Neuronal stem cell (in vitro differentiated cells): ENCODE measurements around the gene CTNNA1.

Experiments used
- DNase-seq: peaks from one replicate; pipeline ENCODE4 v3.0.0-alpha.2; 2013; ENCODE audit warnings: low spot score
- H2AFZ ChIP-seq: one replicate; pipeline ENCODE4 v1.6.1; 2013; ENCODE audit warnings: mild to moderate bottlenecking, low read length, inconsistent platforms
- H2AK5ac ChIP-seq: 2 replicates; pipeline ENCODE4 v1.6.1; 2013; ENCODE audit warnings: low read depth, mild to moderate bottlenecking, inconsistent platforms, low read length, moderate library complexity, mixed read lengths
- H2BK120ac ChIP-seq: 2 replicates; pipeline ENCODE4 v1.6.1; 2013; ENCODE audit warnings: low read depth, mild to moderate bottlenecking, inconsistent platforms, low read length, moderate library complexity, mixed read lengths
- H2BK12ac ChIP-seq: one replicate; pipeline ENCODE4 v1.6.1; 2013; ENCODE audit warnings: low read length, inconsistent platforms
- H2BK15ac ChIP-seq: 2 replicates; pipeline ENCODE4 v1.6.1; 2013; ENCODE audit warnings: mild to moderate bottlenecking, low read length, inconsistent platforms, mixed read lengths
- H2BK5ac ChIP-seq: one replicate; pipeline ENCODE4 v1.6.1; 2013; ENCODE audit warnings: inconsistent platforms, mild to moderate bottlenecking, low read length, moderate library complexity
- H3K14ac ChIP-seq: one replicate; pipeline ENCODE4 v1.6.1; 2013; ENCODE audit warnings: low read length, inconsistent platforms
- H3K18ac ChIP-seq: 2 replicates; pipeline ENCODE4 v1.6.1; 2013; ENCODE audit warnings: low read length, inconsistent platforms
- H3K23ac ChIP-seq: 2 replicates; pipeline ENCODE4 v1.6.1; 2013; ENCODE audit warnings: low read depth, mild to moderate bottlenecking, mixed read lengths, low read length, inconsistent platforms; ENCODE audit not compliant: poor library complexity
- H3K27ac ChIP-seq: replicated peaks from 3 replicates; pipeline ENCODE4 v1.5.1; 2013; ENCODE audit warnings: low read length, inconsistent platforms
- H3K27me3 ChIP-seq, 3 experiments: 2 replicates each; pipeline ENCODE4 v1.6.1; 2013; ENCODE audit warnings: low read length in 3 of 3, mild to moderate bottlenecking in 2 of 3, inconsistent platforms in 1 of 3, low read depth in 1 of 3, mixed read lengths in 1 of 3, moderate library complexity in 1 of 3; ENCODE audit not compliant: control insufficient read depth in 3 of 3, insufficient read depth in 3 of 3
- H3K36me3 ChIP-seq, 2 donors: replicated peaks in 1 of 2; 2 replicates each; pipeline ENCODE4 v1.6.1; 2013; ENCODE audit warnings: low read length in 2 of 2; ENCODE audit not compliant: control insufficient read depth in 2 of 2, insufficient read depth in 2 of 2
- H3K4ac ChIP-seq: 2 replicates; pipeline ENCODE4 v1.6.1; 2013; ENCODE audit warnings: inconsistent platforms, mild to moderate bottlenecking, low read length, moderate library complexity
- H3K4me1 ChIP-seq, 2 donors: 1 replicate in 1 of 2; 2 replicates in 1 of 2; pipeline ENCODE4 v1.6.1; 2013; ENCODE audit warnings: low read length in 2 of 2, low read depth in 1 of 2; ENCODE audit not compliant: control insufficient read depth in 2 of 2, insufficient read depth in 1 of 2
- H3K4me2 ChIP-seq: one replicate; pipeline ENCODE4 v1.6.1; 2013; ENCODE audit warnings: mild to moderate bottlenecking, low read length, inconsistent platforms; ENCODE audit not compliant: insufficient read depth, poor library complexity, severe bottlenecking
- H3K4me3 ChIP-seq, 2 donors: 2 replicates each; pipeline ENCODE4 v1.5.1; 2013; ENCODE audit warnings: low read length in 2 of 2, mild to moderate bottlenecking in 2 of 2, inconsistent platforms in 1 of 2, moderate library complexity in 1 of 2
- H3K79me1 ChIP-seq: one replicate; pipeline ENCODE4 v1.6.1; 2013; ENCODE audit warnings: low read depth, mild to moderate bottlenecking, inconsistent platforms, low read length, moderate library complexity
- H3K9ac ChIP-seq: one replicate; pipeline ENCODE4 v1.6.1; 2013; ENCODE audit warnings: mild to moderate bottlenecking, low read depth, low read length, inconsistent platforms; ENCODE audit not compliant: poor library complexity
- H3K9me3 ChIP-seq, 2 donors: replicated peaks in 1 of 2; 2 replicates each; pipeline versions ENCODE3 to v1.6.1; 2013; ENCODE audit warnings: low read length in 2 of 2, mild to moderate bottlenecking in 2 of 2, inconsistent platforms in 1 of 2, low read depth in 1 of 2, mixed read lengths in 1 of 2, moderate library complexity in 1 of 2; ENCODE audit not compliant: control insufficient read depth in 2 of 2, insufficient read depth in 1 of 2
- H4K8ac ChIP-seq: one replicate; pipeline ENCODE4 v1.6.1; 2013; ENCODE audit warnings: low read depth, mild to moderate bottlenecking, inconsistent platforms, low read length, moderate library complexity
- H4K91ac ChIP-seq: one replicate; pipeline ENCODE4 v1.6.1; 2013; ENCODE audit warnings: low read length, low read depth, mild to moderate bottlenecking, inconsistent platforms; ENCODE audit not compliant: poor library complexity
- WGBS, 2 donors: extraction: QIAGEN DNeasy Blood & Tissue Kit; methylation state at CpG; one replicate each; pipeline ENCODE4 v1.1.7; 2013; ENCODE audit warnings: missing lambda C conversion rate in 2 of 2, mixed read lengths in 1 of 2; ENCODE audit not compliant: insufficient read length in 2 of 2, insufficient replicate concordance in 1 of 2; ENCODE audit errors: extremely low coverage in 2 of 2; 5-methylcytosine and 5-hydroxymethylcytosine counted together

Gene CTNNA1

DNA sequence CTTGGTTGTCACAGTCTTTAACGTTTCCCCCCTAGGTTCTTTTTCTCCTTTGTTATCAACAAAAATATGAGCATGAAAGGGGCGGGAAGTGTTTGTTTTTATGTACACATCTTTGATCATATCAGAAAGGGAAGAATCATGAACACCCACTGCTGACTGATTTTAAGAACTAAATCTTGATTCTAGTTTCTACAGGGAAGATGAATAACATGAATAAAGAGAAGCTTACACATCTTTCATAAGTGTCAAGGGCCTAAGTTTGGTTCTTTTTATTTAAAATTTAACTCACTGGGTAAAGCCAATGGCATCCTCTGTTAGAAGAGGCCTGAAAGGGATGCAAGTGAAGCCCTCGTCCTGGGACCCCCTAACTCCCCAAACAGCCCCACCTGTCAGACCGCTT lies 14.8 kb upstream of the CTNNA1 start:
- H3K36me3 ChIP-seq = no peaks in the 10 kb centered on the region
- peaks cover 0 to 1% of the 10 kb centered on the region in 2 donors for H3K9me3 ChIP-seq
- peaks cover 0 to 2% of the 10 kb centered on the region in 2 donors for H3K4me1 ChIP-seq
- H2AFZ ChIP-seq = no peak overlapping the region
- H4K8ac ChIP-seq = no peak overlapping the region
- H3K79me1 ChIP-seq = no peaks in the 10 kb centered on the region
- no peak overlapping the region for H3K18ac ChIP-seq
- DNase-seq = no peak
- H3K4me2 ChIP-seq = no peak overlapping the region
- no peak overlapping the region for H3K14ac ChIP-seq
- H2BK120ac ChIP-seq = no peak overlapping the region
- no peak overlapping the region for H3K27ac ChIP-seq
- no peak overlapping the region for H3K4me3 ChIP-seq
- no CpG with 5 or more reads among the region's 4 CpGs for WGBS, 2 donors
- H2BK12ac ChIP-seq = no peak overlapping the region
- H2BK5ac ChIP-seq = no peak overlapping the region
- no peak overlapping the region for H2BK15ac ChIP-seq
- no peak overlapping the region for H2AK5ac ChIP-seq
- H3K27me3 ChIP-seq = peaks cover 0 to 9% (median 0%) of the 10 kb centered on the region in 3 experiments
- H3K9ac ChIP-seq = no peak overlapping the region
- H3K23ac ChIP-seq = no peak overlapping the region
- no peak overlapping the region for H4K91ac ChIP-seq
- no peak overlapping the region for H3K4ac ChIP-seq

DNA sequence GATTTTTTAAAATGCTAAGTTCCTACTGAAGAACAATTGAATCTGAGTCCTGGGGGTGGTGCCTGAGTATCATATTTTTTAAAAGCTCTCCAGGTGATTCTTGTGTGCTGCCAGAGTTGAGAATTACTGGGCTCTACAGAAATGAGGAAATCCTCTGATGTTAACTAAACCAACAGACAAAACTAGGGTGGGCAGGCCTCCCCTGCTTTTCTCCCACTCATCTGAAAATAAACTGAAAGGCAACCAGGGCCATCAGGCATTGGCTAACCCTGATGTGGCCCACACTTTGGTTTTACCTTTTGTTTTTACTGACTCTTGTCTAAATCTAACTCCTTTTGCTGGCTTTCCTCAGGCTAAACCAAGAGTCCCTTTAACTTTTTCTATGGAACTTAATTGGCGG lies 13.3 kb upstream of the CTNNA1 start:
- H3K36me3 ChIP-seq = no peaks in the 10 kb centered on the region
- no peak overlapping the region for H2BK5ac ChIP-seq
- no peak overlapping the region for H4K91ac ChIP-seq
- no peaks in the 10 kb centered on the region for H3K9me3 ChIP-seq
- DNase-seq = no peak
- no peak overlapping the region for H3K4me3 ChIP-seq
- H2BK12ac ChIP-seq = no peak overlapping the region
- H3K4ac ChIP-seq = no peak overlapping the region
- no peak overlapping the region for H3K23ac ChIP-seq
- H3K4me1 ChIP-seq = peaks cover 0 to 5% of the 10 kb centered on the region in 2 donors
- H3K9ac ChIP-seq = no peak overlapping the region
- no peak overlapping the region for H3K27ac ChIP-seq
- no peak overlapping the region for H2BK15ac ChIP-seq
- H2AFZ ChIP-seq = no peak overlapping the region
- peaks cover 0 to 14% (median 0%) of the 10 kb centered on the region in 3 experiments for H3K27me3 ChIP-seq
- no peak overlapping the region for H3K18ac ChIP-seq
- no peak overlapping the region for H3K14ac ChIP-seq
- no peak overlapping the region for H4K8ac ChIP-seq
- H3K79me1 ChIP-seq = no peaks in the 10 kb centered on the region
- no CpG with 5 or more reads among the region's 1 CpG for WGBS, 2 donors
- H2BK120ac ChIP-seq = no peak overlapping the region
- no peak overlapping the region for H2AK5ac ChIP-seq
- no peak overlapping the region for H3K4me2 ChIP-seq

DNA sequence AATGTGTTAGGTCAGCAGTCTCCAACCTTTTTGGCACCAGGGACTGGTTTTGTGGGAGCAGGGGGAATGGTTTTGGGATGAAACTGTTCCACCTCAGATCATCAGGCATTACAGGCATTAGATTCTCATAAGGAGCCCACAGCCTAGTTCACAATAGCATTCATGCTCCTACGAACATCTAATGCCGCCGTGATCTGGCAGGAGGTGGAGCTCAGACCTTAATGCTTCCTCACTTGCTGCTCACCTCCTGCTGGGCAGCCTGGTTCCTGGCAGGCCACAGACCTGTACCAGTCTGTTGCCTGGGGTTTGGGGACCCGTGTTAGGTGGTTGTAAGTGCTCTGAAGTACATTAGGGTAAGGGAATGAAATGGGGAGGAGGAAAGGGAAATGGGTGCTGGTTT lies 9.7 kb upstream of the CTNNA1 start:
- Histone ChIP-seq H2BK15ac (no peak overlapping the region), H2BK12ac (no peak overlapping the region), H3K9me3 (no peaks in the 10 kb centered on the region), H2AFZ (no peak overlapping the region), H3K4me3 (no peak overlapping the region), H2BK5ac (no peak overlapping the region), H2BK120ac (no peak overlapping the region), H3K27ac (no peak overlapping the region), H2AK5ac (no peak overlapping the region), H3K23ac (no peak overlapping the region), H3K27me3 (peaks cover 0 to 16% (median 0%) of the 10 kb centered on the region in 3 experiments), H4K91ac (no peak overlapping the region), H3K79me1 (no peaks in the 10 kb centered on the region), H3K36me3 (no peaks in the 10 kb centered on the region), H3K4me1 (peaks cover 0 to 5% of the 10 kb centered on the region in 2 donors), H3K4ac (no peak overlapping the region), H3K4me2 (no peak overlapping the region), H4K8ac (no peak overlapping the region), H3K9ac (no peak overlapping the region), H3K18ac (no peak overlapping the region), H3K14ac (no peak overlapping the region)
- no peak for DNase-seq
- no CpG with 5 or more reads among the region's 4 CpGs for WGBS, 2 donors

DNA sequence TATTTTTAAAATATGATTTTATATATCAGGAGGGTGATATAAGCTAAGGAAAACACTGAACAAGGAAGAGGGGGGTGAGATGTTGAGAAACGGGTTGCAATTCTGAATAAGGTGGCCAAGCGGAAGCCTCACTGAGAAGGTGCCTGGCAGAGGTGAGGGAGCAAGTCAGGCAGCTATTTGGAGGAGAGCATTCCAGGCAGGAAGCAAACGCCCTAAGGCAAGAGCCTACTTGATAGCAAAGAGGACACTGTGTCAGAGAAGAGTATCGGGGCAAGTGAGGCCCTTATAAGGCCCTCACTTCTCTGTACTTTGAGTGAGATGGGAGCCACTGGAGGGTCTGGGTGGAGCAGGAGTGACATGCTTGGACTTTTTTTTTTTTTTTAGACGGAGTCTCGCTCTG lies 8.0 kb upstream of the CTNNA1 start:
- Histone ChIP-seq H2BK12ac (no peak overlapping the region), H3K4me1 (peaks cover 0 to 5% of the 10 kb centered on the region in 2 donors), H3K18ac (no peak overlapping the region), H3K79me1 (no peaks in the 10 kb centered on the region), H3K27me3 (peaks cover 0 to 18% (median 0%) of the 10 kb centered on the region in 3 experiments), H2BK120ac (no peak overlapping the region), H3K27ac (no peak overlapping the region), H4K91ac (no peak overlapping the region), H3K14ac (no peak overlapping the region), H3K23ac (no peak overlapping the region), H3K4ac (no peak overlapping the region), H3K4me2 (no peak overlapping the region), H3K4me3 (no peak overlapping the region), H2AK5ac (no peak overlapping the region), H3K36me3 (no peaks in the 10 kb centered on the region), H3K9me3 (no peaks in the 10 kb centered on the region), H2AFZ (no peak overlapping the region), H3K9ac (no peak overlapping the region), H2BK5ac (no peak overlapping the region), H2BK15ac (no peak overlapping the region), H4K8ac (no peak overlapping the region)
- WGBS, 2 donors = no CpG with 5 or more reads among the region's 6 CpGs
- no peak for DNase-seq
